RPMI8226 (cell line): ENCODE data around the gene GDPD4.

ENCODE experiments used
- DNase-seq: peaks from one replicate; pipeline ENCODE4 v3.0.0-alpha.2; 2015

Gene GDPD4

GRCh38 chr11:77232242-77232641, 69.2 kb downstream of the GDPD4 start:
- no peak for DNase-seq

GRCh38 chr11:77231800-77232199, 69.7 kb downstream of the GDPD4 start:
- no peak for DNase-seq

DNA sequence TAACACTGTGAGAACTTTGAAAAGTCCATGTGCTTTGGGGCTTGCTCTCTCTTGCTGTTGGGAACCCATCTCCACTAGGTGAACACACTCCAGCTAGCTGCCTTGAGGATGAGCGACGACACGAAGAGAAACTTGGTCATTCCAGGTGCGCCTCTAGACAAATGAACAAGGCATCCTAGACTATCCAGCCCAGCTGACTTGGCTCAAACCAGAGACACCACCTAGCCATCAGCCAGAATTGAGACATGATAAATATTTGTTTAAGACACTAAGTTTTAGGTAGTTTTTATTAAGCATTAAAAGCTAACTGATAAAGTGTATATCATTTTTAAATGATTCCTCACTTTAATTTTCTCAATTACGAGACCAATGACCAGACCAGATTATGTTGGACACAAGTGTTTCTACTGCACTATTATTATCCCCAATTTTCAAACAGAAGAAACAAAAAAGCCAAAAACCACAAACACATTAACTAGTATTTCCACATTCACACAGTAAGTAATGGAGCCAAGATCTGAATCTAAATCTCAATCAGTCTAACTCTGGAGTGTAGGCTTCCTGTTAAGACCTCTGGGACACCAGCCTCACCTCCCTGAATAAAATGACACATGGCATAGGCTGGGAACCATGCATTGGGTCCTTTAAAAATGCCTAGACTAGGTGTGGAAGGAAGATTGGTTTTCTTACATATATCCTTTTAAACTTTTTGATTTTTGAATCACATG, 70.4 kb downstream of the GDPD4 start:
- DNase-seq = no peak

DNA sequence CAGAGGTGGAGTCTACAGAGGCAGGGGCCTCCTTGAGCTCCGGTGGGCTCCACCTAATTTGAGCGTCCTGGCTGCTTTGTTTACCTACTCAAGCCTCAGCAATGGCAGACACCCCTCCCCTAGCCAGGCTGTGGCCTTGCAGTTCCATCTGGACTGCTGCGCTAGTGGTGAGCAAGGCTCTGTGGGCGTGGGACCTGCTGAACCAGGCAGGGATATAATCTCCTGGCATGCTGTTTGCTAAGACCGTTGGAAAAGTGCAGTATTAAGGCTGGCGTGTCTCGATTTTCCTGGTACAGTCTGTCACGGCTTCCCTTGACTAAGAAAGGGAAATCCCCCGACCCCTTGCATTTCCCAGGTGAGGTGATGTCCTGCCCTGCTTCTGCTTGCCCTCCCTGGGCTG, 77.7 kb downstream of the GDPD4 start:
- DNase-seq = no peak

DNA sequence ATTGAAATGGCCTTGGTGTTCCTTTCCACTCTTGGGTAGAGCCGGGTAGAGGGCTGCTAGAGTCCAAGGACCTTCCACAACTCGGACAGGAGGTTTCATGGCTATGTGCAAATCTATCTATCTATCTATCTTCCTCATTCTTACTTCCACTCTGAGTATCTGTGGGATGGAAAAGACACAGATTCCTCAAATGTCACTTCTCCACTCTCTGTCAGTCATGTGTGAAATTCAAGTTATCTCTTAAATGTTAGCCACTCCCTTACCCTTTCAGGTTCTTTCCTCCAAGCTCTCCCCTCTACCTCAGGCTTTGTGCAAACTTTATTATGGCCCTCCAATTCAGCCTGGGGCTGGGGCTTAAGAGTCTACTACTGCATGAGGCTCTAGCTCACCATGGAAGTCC, 84.3 kb downstream of the GDPD4 start:
- no peak for DNase-seq

GRCh38 chr11:77215106-77215505, 86.4 kb downstream of the GDPD4 start:
- DNase-seq = no peak

- no peak for DNase-seq
Observed at GRCh38 chr11:77214557-77214956, 86.9 kb downstream of the GDPD4 start.

GRCh38 chr11:77213589-77214428, 87.7 kb downstream of the GDPD4 start:
- DNase-seq = no peak

- no peak for DNase-seq
Observed at GRCh38 chr11:77213029-77213579, 88.4 kb downstream of the GDPD4 start.

GRCh38 chr11:77212314-77213007, 89.0 kb downstream of the GDPD4 start:
- DNase-seq = no peak

GRCh38 chr11:77211594-77212251, 89.8 kb downstream of the GDPD4 start:
- DNase-seq = no peak

GRCh38 chr11:77211040-77211451, 90.4 kb downstream of the GDPD4 start:
- no peak for DNase-seq

DNA sequence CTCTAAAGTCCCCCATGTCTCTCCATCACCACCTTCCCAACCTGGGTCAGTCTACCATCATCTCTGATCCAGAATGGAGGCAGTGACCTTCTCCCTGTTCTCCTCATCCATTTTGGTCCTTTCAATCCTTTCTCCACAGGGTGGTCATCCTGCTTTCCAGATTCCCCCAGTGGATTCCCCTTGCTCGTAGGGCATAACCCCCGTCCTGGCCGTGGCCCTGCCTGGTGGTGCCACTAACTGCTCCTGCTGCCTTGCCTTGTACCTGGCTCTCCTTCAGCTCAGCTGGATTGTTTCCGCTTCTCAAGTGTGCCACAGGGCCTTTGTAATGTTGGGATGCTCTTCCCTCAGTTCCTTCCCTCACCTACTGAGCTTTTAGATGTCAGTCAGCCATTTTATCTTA, 91.8 kb downstream of the GDPD4 start:
- no peak for DNase-seq

DNA sequence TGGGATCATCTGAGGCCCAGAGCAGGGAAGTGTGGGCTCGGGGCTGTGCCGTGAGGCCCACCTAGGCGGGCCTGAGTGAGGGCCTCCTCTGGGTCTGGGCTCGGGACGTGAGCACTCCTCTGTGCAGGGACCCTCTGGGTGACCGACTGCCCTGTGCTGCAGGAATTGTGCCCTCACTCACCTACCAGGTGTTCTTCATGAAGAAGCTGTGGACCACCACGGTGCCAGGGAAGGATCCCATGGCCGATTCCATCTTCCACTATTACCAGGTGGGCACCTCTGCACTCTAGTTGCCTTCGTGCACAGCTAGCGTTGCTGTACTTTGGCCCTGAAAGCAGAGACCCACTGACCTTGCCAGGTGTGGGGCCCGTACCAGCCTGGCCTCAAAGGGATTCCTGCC, 93.0 kb downstream of the GDPD4 start:
- no peak for DNase-seq

- no peak for DNase-seq
Observed at GRCh38 chr11:77207618-77208313, 93.7 kb downstream of the GDPD4 start.

DNA sequence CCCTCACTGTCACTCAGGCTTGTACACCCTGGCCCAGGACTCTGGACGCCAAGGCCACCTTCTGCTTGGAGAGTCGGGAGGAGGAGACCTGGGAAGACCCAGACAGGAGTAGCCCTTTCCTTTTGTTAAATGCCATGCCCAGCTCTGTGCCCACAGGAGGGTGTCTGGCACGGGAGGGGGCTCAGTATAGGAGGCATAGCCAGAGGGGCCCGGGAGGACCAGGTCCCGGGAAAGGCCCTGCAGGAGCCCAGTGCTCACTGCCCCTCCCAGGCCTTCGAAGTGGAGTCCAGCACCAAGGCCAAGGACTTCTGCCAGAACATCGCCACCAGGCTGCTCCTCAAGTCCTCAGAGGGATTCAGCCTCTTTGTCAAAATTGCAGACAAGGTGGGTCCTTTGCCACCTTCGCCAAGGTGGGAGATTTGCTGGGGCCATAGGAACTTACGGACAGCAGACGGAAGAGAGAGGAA, 94.4 kb downstream of the GDPD4 start:
- DNase-seq = no peak

- DNase-seq = no peak
Observed at GRCh38 chr11:77206264-77207018, 95.0 kb downstream of the GDPD4 start.

DNA sequence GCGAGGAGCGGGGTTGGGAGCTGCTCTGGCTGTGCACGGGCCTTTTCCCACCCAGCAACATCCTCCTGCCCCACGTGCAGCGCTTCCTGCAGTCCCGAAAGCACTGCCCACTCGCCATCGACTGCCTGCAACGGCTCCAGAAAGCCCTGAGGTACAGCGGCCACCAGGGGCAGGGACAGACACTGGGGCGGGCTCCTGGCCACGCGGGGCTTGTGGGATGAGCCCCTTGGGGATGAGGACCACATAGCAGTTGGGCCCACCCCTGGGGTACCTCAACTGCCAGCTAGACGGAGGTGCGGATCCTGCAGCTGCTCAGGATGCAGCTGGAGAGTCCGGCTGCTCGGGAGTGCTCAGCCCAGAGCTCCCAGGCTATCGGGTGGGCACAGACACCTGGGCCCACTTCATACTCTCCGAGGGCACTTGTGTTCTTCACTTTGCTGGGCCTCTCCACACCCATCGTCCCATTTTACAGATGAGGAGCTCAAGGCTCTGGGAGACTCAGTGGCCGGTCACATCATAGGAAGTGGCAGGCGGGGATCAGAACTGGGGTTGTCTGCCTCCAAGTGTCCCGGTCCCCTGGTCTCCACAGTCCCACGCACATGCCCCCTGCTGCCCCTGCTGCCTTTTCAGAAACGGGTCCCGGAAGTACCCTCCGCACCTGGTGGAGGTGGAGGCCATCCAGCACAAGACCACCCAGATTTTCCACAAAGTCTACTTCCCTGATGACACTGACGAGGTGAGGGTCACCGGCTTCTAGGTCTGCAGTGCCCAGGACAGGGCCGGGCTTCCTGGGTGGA, 95.8 kb downstream of the GDPD4 start:
- no peak for DNase-seq

DNA sequence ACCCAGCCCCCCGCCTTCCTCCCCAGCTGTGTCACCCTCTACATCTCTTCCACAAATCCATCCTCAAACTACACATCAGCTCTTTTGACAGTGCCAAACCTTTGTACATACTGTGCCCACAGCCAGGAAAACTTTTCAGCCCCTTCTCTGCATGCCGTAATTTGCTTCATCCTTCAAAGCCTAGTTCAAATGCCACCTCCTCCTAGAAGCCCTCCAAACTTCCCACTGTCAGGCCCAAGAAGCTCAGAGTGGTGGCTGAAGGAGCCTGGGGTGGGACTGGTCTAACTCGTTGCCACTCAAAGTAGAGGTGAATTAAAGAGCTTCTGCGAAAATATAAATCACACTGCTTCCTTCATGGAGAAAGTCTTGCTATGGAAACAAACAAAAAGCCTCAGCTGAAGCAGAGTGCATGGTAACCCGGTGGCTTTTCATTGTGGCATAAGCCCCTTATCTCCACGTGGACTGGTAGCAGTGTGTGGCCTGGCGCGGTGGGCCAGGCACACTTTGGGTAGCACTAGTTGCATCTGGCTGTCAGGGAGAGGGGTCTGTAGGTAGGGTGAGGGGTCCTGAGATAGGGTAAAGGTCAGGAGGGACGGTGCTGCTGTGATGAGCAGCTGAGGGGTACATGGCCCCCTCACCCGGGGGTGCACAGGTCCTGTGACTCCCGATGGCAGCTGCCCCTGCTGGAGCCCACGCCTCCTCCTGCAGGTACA, 96.6 kb downstream of the GDPD4 start:
- no peak for DNase-seq
